ENCODE results near the gene SEMA4D. TPM values are rescaled to one million over a fixed set of nuclear protein-coding genes. Genes with fewer than 3 reads are reported as not detected.

Gene SEMA4D
- total and polyA plus RNA-seq, 2 of the 13 experiments (the other 11 are each of a cell fraction or from before 2014, with no cell fraction given), result 0.13 to 0.16 TPM

DNA sequence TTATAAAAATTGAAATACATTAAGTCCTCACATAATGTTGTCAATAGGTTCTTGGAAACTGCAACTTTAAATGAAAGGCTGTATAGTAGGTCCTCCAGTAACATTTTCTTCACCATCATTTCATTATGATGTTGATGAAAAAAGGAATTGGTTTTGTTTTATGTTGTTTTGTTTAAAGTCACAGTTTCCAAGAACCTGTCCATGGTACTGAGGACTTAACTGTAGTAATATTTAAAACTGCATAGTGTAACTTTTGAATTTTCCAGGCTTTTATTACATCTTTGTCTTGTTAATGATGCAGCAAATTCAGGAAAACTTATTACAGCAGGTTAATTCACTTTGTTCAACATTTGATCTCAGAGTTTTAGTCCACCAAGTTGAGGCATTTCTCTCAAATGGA lies 168.0 kb downstream of the SEMA4D start:
- Histone ChIP-seq H3K27me3 (ENCODE audit: control insufficient read depth in 1 of 2, insufficient read depth in 2 of 2, low read length in 2 of 2) (no peaks in the 10 kb centered on the region), H3K27ac (ENCODE audit: extremely low read length, insufficient read depth, low read length) (no peak overlapping the region), H3K4me3 (replicated peaks in 1 of 3; ENCODE audit: insufficient read depth in 1 of 3, low read depth in 2 of 3, low read length in 3 of 3) (no peak overlapping the region), H3K9ac (ENCODE audit: insufficient read depth, low read depth, low read length) (no peak overlapping the region), H3K4me1 (ENCODE audit: insufficient read depth, low read length) (peaks cover 12% of the 10 kb centered on the region; the same call in 1 of the 2 replicates), H3K9me3 (ENCODE audit: low read length) (no peaks in the 10 kb centered on the region), H2AFZ (ENCODE audit: low read length) (no peak overlapping the region), H4K20me1 (ENCODE audit: insufficient read depth, low read length) (no peaks in the 10 kb centered on the region), H3K79me2 (ENCODE audit: insufficient read depth, low read length) (peaks cover 1% of the 10 kb centered on the region), H3K36me3 (replicated peaks in 1 of 2; ENCODE audit: control insufficient read depth in 1 of 2, insufficient read depth in 2 of 2, low read length in 2 of 2) (peaks cover 7 to 57% of the 10 kb centered on the region in 2 experiments), H3K4me2 (ENCODE audit: low read depth, low read length) (no peak overlapping the region)
- ChIA-PET POLR2A (no interaction called here), CTCF (ENCODE audit: low intra/inter-chr PET ratio, low total read pairs) (no interaction called here)
- ATAC-seq (no peak), FAIRE-seq (no peak), DNase-seq (ENCODE audit: low spot score) (no peak)
- in situ Hi-C loops (cut with HindIII; ENCODE audit: extremely low pct_ligation_motif_present, low pct_unique_long_range_greater_than_20kb) (no loop called here), intact Hi-C loops (cut with micrococcal nuclease; ENCODE audit: unreplicated experiment) (no loop called here)
- BruUV-seq (replicated peaks), result no TSS peak
- TF ChIP-seq RARG (CRISPR knock-in tag; IDR thresholded peaks at IDR 0.05; ENCODE audit: low read depth) (no peak), BRCA1 (CRISPR knock-in tag; IDR thresholded peaks at IDR 0.05) (no peak), SCMH1 (CRISPR knock-in tag; IDR thresholded peaks at IDR 0.05; ENCODE audit: borderline replicate concordance) (no peak), GMEB1 (CRISPR knock-in tag; IDR thresholded peaks at IDR 0.05; ENCODE audit: borderline replicate concordance) (no peak), YEATS4 (CRISPR knock-in tag; IDR thresholded peaks at IDR 0.05; ENCODE audit: borderline replicate concordance) (no peak), GABPB1 (CRISPR knock-in tag; IDR thresholded peaks at IDR 0.05) (no peak), NONO (IDR thresholded peaks at IDR 0.05) (no peak), NONO (CRISPR knock-in tag; conservative IDR thresholded peaks at IDR 0.05) (no peak), FOXA3 (CRISPR knock-in tag; IDR thresholded peaks at IDR 0.05) (no peak), FOXK1 (CRISPR knock-in tag; IDR thresholded peaks at IDR 0.05; ENCODE audit: borderline replicate concordance, low read depth) (no peak), REST (IDR thresholded peaks at IDR 0.05; ENCODE audit: borderline replicate concordance in 1 of 2, low read depth in 1 of 2, low read length in 2 of 2) (no peak), ZNF33A (CRISPR knock-in tag; IDR thresholded peaks at IDR 0.05; ENCODE audit: borderline replicate concordance) (no peak), HOXA5 (CRISPR knock-in tag; IDR thresholded peaks at IDR 0.05) (no peak), ZNF251 (CRISPR knock-in tag; IDR thresholded peaks at IDR 0.05) (no peak), NFYB (CRISPR knock-in tag; IDR thresholded peaks at IDR 0.05) (no peak), ZFP91 (CRISPR knock-in tag; IDR thresholded peaks at IDR 0.05; ENCODE audit: borderline replicate concordance) (no peak), NFATC3 (CRISPR knock-in tag; IDR thresholded peaks at IDR 0.05) (no peak), CBX5 (CRISPR knock-in tag; IDR thresholded peaks at IDR 0.05; ENCODE audit: borderline replicate concordance) (no peak)
